BJ (cell line): ENCODE results near the gene HOXA1. TPM values are rescaled to one million over a fixed set of nuclear protein-coding genes. Genes with fewer than 3 reads are reported as not detected.

Experiments used
- CTCF ChIA-PET: fragments of 350-600 bp; formaldehyde crosslinking; extraction: SDS; loops from one replicate; lab custom pipeline; 2021; ENCODE audit warnings: antibody characterized with exemption, inconsistent platforms; lab: Yijun Ruan, JAX
- POLR2A ChIA-PET: fragments of 300-600 bp; sonication (Branson Sonifier 250); formaldehyde crosslinking; extraction: SDS; loops from one replicate; lab custom pipeline; 2021; ENCODE audit warnings: antibody characterized with exemption; lab: Charles Lee
- DNase-seq: peaks from one replicate; pipeline ENCODE4 v3.0.0-alpha.2; 2011; ENCODE audit warnings: low read depth
- H3K27me3 ChIP-seq: 2 replicates; pipeline ENCODE4 v1.6.0; 2011; ENCODE audit warnings: low read length; ENCODE audit not compliant: control insufficient read depth, insufficient read depth
- H3K36me3 ChIP-seq: 2 replicates; pipeline ENCODE4 v1.5.1; 2011; ENCODE audit warnings: low read length; ENCODE audit not compliant: control insufficient read depth, insufficient read depth
- H3K4me3 ChIP-seq: 2 replicates; pipeline ENCODE4 v1.5.1; 2011; ENCODE audit warnings: low read depth, mild to moderate bottlenecking, control low read depth, low read length
- CTCF ChIP-seq: IDR thresholded peaks from 2 replicates; pipeline ENCODE4 v1.5.1; 2011; ENCODE audit warnings: low read depth, mild to moderate bottlenecking, control low read depth, inconsistent platforms, low read length, moderate library complexity; ENCODE audit not compliant: insufficient read depth
- polyA plus RNA-seq: library from polyadenylated mRNA; depleted of rRNA; stranded (reverse); fragments of >200 nt; gene quantifications from 2 replicates; pipeline ENCODE4 v1.2.3, GENCODE V29; 2011

Gene HOXA1
- polyA plus RNA-seq, 1 experiment, result 0.91 TPM

DNA sequence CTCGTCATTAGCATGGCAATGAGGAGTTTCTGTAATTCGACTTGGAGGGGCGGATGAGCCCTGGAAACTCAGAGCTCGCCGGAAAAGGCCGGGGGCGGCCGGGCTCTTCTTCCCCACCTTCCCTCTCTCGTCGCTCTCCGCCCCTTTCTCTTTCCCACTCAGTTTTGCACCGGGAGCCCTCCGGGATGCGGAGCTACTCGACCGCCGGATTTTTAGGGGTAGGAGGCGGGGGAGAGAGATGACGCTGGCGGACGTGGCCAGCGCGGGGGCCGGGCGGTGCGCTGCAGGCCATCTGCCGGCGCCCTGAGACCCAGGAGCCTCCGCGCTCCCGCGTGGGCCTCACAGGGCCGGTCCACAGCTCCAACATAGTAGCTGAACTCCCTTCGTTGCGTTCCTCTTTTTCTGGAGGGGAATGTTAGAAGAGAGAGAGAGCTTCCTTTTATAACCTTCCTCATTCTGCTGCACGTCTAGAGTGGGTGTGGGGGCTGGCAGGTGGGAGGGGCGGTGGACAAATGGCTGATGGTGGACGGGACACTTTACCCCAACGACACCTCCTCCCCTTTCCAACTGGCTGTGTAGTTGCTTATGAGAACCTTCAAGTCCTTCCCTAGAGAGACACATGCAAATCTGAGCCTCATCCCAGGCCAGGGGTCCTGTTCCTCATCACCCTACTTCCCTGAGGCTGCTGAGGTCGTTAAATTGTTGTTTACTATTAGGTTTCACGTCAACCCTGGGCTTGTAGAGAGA is 1.1 kb upstream of the HOXA1 start:
- CTCF ChIA-PET, result interaction anchor here (0.6 to 1.5 kb wide), 7 partner anchors 12 to 54 kb away, joined by 3 to 6 read pairs (median 3); partner anchors contain the start of gene HOXA5
- no peaks in the 10 kb centered on the region for H3K36me3 ChIP-seq
- POLR2A ChIA-PET, result no interaction called here
- TF ChIP-seq CTCF, result no peak
- H3K27me3 ChIP-seq, result no peaks in the 10 kb centered on the region
- H3K4me3 ChIP-seq, result peak overlapping the region; percentile 87
- DNase-seq, result no peak

GRCh38 chr7:27095050-27095896 is 527 bp downstream of the HOXA1 start:
- DNase-seq, result no peak
- POLR2A ChIA-PET, result no interaction called here
- CTCF ChIA-PET, result interaction anchor here (1.5 to 2.6 kb wide), 2 partner anchors 13 kb away, joined by 5 to 8 read pairs; no protein-coding TSS in a partner anchor
- Histone ChIP-seq H3K27me3 (no peaks in the 10 kb centered on the region), H3K36me3 (no peaks in the 10 kb centered on the region), H3K4me3 (peak overlapping the region; percentile 87)
- no peak for TF ChIP-seq CTCF

DNA sequence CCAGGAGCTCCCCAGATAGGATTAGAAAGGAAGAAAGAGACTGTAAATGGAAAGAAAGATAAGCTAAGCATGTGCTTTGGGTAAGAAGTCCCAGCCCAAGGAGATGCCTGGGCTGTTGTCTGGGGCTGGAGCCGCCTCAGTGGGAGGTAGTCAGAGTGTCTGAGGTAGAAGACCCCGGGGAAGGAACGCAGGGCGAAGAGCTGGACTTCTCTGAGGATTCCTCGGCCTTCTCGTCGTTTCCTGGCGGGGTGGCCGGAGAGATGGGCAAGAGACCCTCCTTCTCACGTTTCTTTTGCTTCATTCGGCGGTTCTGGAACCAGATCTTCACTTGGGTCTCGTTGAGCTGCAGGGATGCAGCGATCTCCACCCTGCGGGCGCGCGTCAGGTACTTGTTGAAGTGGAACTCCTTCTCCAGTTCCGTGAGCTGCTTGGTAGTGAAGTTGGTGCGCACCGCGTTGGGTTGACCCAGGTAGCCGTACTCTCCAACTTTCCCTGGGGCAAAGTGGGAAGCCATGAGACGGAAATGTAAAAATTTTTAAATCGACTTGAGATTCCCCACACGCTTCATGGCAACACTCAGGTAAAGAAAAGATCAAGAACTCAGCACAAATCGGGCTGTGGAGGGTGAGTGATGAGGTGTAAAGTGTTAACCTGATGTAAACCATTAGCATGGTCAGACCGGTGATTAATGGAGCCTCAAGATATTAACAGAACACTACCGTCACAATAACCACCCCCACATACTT is 1.3 kb downstream of the HOXA1 start:
- CTCF ChIA-PET, result interaction anchor here (2.6 kb wide), 1 partner anchor 12 kb away, joined by 8 read pairs; no protein-coding TSS in a partner anchor
- H3K27me3 ChIP-seq, result peaks cover 4% of the 10 kb centered on the region; the same call in 1 of the 2 replicates
- POLR2A ChIA-PET, result no interaction called here
- H3K4me3 ChIP-seq, result no peak overlapping the region
- TF ChIP-seq CTCF, result no peak
- H3K36me3 ChIP-seq, result no peaks in the 10 kb centered on the region
- no peak for DNase-seq

DNA sequence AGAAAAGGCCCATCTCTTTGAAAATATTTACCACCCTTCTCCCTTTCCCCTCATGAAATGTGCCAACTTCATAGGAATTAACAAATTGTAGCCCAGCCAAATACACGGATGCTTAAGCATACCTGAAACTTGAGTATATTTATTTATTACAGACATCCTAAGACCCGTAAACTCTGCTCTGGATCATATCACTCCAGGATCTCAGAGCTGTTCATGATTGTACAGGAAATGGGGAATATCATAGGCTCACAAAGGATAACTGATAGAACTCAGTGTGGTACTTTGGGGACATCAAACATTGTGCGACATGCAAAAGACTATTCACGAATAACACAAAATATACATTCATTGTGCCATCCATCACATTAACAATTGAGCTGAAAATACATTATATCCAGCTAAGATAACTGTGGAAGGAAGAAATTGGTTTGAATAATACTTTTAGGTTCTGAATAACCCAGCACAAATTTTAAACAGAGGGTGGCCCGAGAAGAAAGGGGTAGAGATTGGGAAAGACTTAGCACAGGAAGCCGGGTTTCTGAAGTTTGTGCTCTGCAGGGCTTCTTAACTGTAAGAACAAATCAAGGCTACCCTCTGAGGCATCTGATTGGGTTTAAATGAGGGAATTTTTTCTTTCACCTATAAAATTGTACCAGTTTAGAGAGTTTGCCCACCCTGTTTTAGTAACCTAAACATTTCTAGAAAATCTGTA is 2.5 kb downstream of the HOXA1 start:
- CTCF ChIA-PET, result interaction anchor here (1.1 to 2.6 kb wide), 3 partner anchors 11 to 67 kb away, joined by 3 to 8 read pairs (median 4); no protein-coding TSS in a partner anchor
- Histone ChIP-seq H3K27me3 (peaks cover 4% of the 10 kb centered on the region; the same call in 1 of the 2 replicates), H3K4me3 (no peak overlapping the region), H3K36me3 (no peaks in the 10 kb centered on the region)
- no peak for DNase-seq
- TF ChIP-seq CTCF, result no peak
- POLR2A ChIA-PET, result no interaction called here
